Measurements from ENCODE around the gene RANBP9. TPM values are rescaled to one million over a fixed set of nuclear protein-coding genes. Genes with fewer than 3 reads are reported as not detected.

The RANBP9 gene
- total RNA-seq, 1 donor from 2014 or later, result 52.4 TPM

- intact Hi-C loops (cut with micrococcal nuclease), result no loop called here
Observed at GRCh38 chr6:13604546-13605416, 106.9 kb downstream of the RANBP9 start.

GRCh38 chr6:13604135-13604534, 107.5 kb downstream of the RANBP9 start:
- intact Hi-C loops (cut with micrococcal nuclease), result no loop called here

GRCh38 chr6:13600036-13600435, 111.6 kb downstream of the RANBP9 start:
- intact Hi-C loops (cut with micrococcal nuclease), result no loop called here

- intact Hi-C loops (cut with micrococcal nuclease), result no loop called here
Observed at GRCh38 chr6:13597073-13597472, 114.6 kb downstream of the RANBP9 start.

GRCh38 chr6:13593720-13594119, 117.9 kb downstream of the RANBP9 start:
- intact Hi-C loops (cut with micrococcal nuclease), result loop anchor here (2.0 kb wide), 1 partner anchor 19 kb away; the partner anchor contains the start of gene SIRT5

GRCh38 chr6:13593103-13593502, 118.5 kb downstream of the RANBP9 start:
- intact Hi-C loops (cut with micrococcal nuclease), result loop anchor here (2.0 kb wide), 1 partner anchor 18 kb away; the partner anchor contains the start of gene SIRT5

- intact Hi-C loops (cut with micrococcal nuclease), result no loop called here
Observed at GRCh38 chr6:13591205-13591921, 120.3 kb downstream of the RANBP9 start.

GRCh38 chr6:13590574-13591153, 121.0 kb downstream of the RANBP9 start:
- intact Hi-C loops (cut with micrococcal nuclease), result no loop called here

- intact Hi-C loops (cut with micrococcal nuclease), result no loop called here
Observed at GRCh38 chr6:13589801-13590200, 121.8 kb downstream of the RANBP9 start.

- intact Hi-C loops (cut with micrococcal nuclease), result no loop called here
Observed at GRCh38 chr6:13586603-13587542, 124.8 kb downstream of the RANBP9 start.

- intact Hi-C loops (cut with micrococcal nuclease), result no loop called here
Observed at GRCh38 chr6:13581700-13582229, 129.9 kb downstream of the RANBP9 start.

- intact Hi-C loops (cut with micrococcal nuclease), result loop anchor here (10.0 kb wide), 2 partner anchors 125 to 1565 kb away; partner anchors contain the start of gene HIVEP1
Observed at GRCh38 chr6:13579911-13580310, 131.7 kb downstream of the RANBP9 start.

GRCh38 chr6:13577926-13578325, 133.7 kb downstream of the RANBP9 start:
- intact Hi-C loops (cut with micrococcal nuclease), result loop anchor here (10.0 kb wide), 2 partner anchors 123 to 1563 kb away; partner anchors contain the start of gene HIVEP1

GRCh38 chr6:13576017-13576416, 135.6 kb downstream of the RANBP9 start:
- intact Hi-C loops (cut with micrococcal nuclease), result loop anchor here (10.0 kb wide), 2 partner anchors 121 to 1561 kb away; partner anchors contain the start of gene HIVEP1

GRCh38 chr6:13575377-13575775, 136.3 kb downstream of the RANBP9 start:
- intact Hi-C loops (cut with micrococcal nuclease), result loop anchor here (1.0 to 10.0 kb wide), 6 partner anchors 17 to 1561 kb away; partner anchors contain the start of genes HIVEP1 and TBC1D7

GRCh38 chr6:13574571-13575376, 136.9 kb downstream of the RANBP9 start, which contains the start of gene SIRT5:
TSS of gene SIRT5 (plus strand) at chr6:13574601. CDS start at chr6:13584111, 9,510 bp downstream.
- intact Hi-C loops (cut with micrococcal nuclease), result loop anchor here (1.0 to 10.0 kb wide), 12 partner anchors 18 to 1560 kb away; partner anchors contain the start of genes HIVEP1, MCUR1, NOL7 and RANBP9

- intact Hi-C loops (cut with micrococcal nuclease), result loop anchor here (1.0 to 10.0 kb wide), 10 partner anchors 19 to 1559 kb away; partner anchors contain the start of genes HIVEP1, MCUR1, NOL7 and RANBP9
Observed at GRCh38 chr6:13574149-13574570, 137.5 kb downstream of the RANBP9 start.

GRCh38 chr6:13573669-13574110, 137.9 kb downstream of the RANBP9 start:
- intact Hi-C loops (cut with micrococcal nuclease), result loop anchor here (1.0 to 10.0 kb wide), 10 partner anchors 19 to 1559 kb away; partner anchors contain the start of genes HIVEP1, MCUR1, NOL7 and RANBP9
